ENCODE results near the gene ZBTB44.
"Not testable (repeated sequence)": the region's sequence is repeated elsewhere in the genome, so short reads cannot be mapped to it uniquely, and the experiment has no call there.

The ZBTB44 gene

DNA sequence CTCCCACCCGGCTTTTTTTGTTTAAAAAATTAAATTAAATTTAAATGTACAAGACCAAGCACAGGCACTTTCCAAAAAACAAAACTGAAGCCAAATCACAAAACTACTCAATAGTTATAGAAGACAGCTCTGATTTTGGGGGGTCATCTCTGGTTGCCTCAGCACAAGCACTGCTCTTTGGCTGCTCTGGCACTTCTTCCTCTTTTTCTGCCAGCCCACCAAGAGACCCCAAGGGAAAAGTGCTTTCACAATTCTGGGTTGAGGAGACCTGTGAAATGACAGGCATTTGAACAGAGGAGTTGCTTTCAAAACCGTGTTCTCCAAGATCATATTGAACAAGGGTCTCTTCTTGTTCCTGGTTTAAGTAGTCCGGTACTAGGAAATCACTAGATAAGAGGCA lies 80.8 kb downstream of the ZBTB44 start:
- H3K27me3 ChIP-seq (ENCODE audit: control insufficient read depth in 1 of 2, insufficient read depth in 1 of 2, low read length in 2 of 2); H2BK12ac ChIP-seq (ENCODE audit: low read length in 2 of 2); H3K14ac ChIP-seq (ENCODE audit: low read length in 2 of 2); H2AK5ac ChIP-seq (ENCODE audit: low read length, severe bottlenecking); H3K4me3 ChIP-seq (ENCODE audit: insufficient read depth in 1 of 2, low read depth in 1 of 2, low read length in 2 of 2); H3K79me1 ChIP-seq (replicated peaks; ENCODE audit: low read length, poor library complexity, severe bottlenecking); H3K9me3 ChIP-seq (ENCODE audit: control insufficient read depth, low read length); H3K4ac ChIP-seq (ENCODE audit: low read depth in 1 of 2, low read length in 2 of 2); H4K8ac ChIP-seq (ENCODE audit: low read length); DNase-seq; H3K18ac ChIP-seq (ENCODE audit: low read depth in 1 of 2, low read length in 2 of 2); H2BK15ac ChIP-seq (ENCODE audit: low read depth, poor library complexity, severe bottlenecking); H3K9ac ChIP-seq (ENCODE audit: low read length); H3K4me2 ChIP-seq (ENCODE audit: low read length, poor library complexity, severe bottlenecking); H4K91ac ChIP-seq (ENCODE audit: low read length); H3K27ac ChIP-seq (ENCODE audit: low read length, poor library complexity, severe bottlenecking); H2AFZ ChIP-seq (ENCODE audit: low read depth, low read length); H3K23ac ChIP-seq (ENCODE audit: low read length in 2 of 2); H3K4me1 ChIP-seq (ENCODE audit: control insufficient read depth, insufficient read depth, low read depth, low read length); H2BK5ac ChIP-seq (ENCODE audit: low read depth, low read length, poor library complexity, severe bottlenecking); H2BK120ac ChIP-seq (ENCODE audit: low read depth, low read length): not testable (repeated sequence)
- no CpG with 5 or more reads among the region's 3 CpGs for WGBS
- peaks cover 13 to 56% of the 10 kb centered on the region in 2 experiments for H3K36me3 ChIP-seq (ENCODE audit: control insufficient read depth in 1 of 2, insufficient read depth in 2 of 2, low read depth in 1 of 2, low read length in 2 of 2)

DNA sequence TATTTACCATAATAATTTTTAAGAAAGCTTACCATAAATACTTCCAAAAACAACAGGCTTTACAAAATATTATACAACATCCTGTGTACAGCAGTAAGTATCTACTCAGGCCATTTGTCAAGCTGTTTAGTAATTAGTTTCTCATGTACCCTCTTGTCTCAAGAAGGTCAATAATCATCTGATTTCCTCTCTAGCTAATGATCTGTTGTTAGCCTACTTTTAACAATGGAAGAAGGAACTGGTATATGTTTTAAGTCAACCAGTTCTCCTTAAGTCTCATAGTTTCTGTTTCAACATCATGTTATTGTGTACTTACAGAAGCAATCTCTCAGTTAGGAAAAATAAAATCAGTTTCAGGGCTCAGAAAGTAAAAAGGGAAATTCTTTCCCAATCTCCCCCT lies 81.2 kb downstream of the ZBTB44 start:
- H3K4ac ChIP-seq (ENCODE audit: low read depth in 1 of 2, low read length in 2 of 2); H3K9me3 ChIP-seq (ENCODE audit: control insufficient read depth, low read length); H3K79me1 ChIP-seq (replicated peaks; ENCODE audit: low read length, poor library complexity, severe bottlenecking); H3K27ac ChIP-seq (ENCODE audit: low read length, poor library complexity, severe bottlenecking); H3K14ac ChIP-seq (ENCODE audit: low read length in 2 of 2); DNase-seq; H2BK15ac ChIP-seq (ENCODE audit: low read depth, poor library complexity, severe bottlenecking); H3K4me1 ChIP-seq (ENCODE audit: control insufficient read depth, insufficient read depth, low read depth, low read length); H3K27me3 ChIP-seq (ENCODE audit: control insufficient read depth in 1 of 2, insufficient read depth in 1 of 2, low read length in 2 of 2); H3K4me2 ChIP-seq (ENCODE audit: low read length, poor library complexity, severe bottlenecking); H3K9ac ChIP-seq (ENCODE audit: low read length); H3K4me3 ChIP-seq (ENCODE audit: insufficient read depth in 1 of 2, low read depth in 1 of 2, low read length in 2 of 2); H2BK5ac ChIP-seq (ENCODE audit: low read depth, low read length, poor library complexity, severe bottlenecking); H2AFZ ChIP-seq (ENCODE audit: low read depth, low read length); H2AK5ac ChIP-seq (ENCODE audit: low read length, severe bottlenecking); H4K8ac ChIP-seq (ENCODE audit: low read length); H2BK120ac ChIP-seq (ENCODE audit: low read depth, low read length); H3K23ac ChIP-seq (ENCODE audit: low read length in 2 of 2); H3K18ac ChIP-seq (ENCODE audit: low read depth in 1 of 2, low read length in 2 of 2); H4K91ac ChIP-seq (ENCODE audit: low read length); H2BK12ac ChIP-seq (ENCODE audit: low read length in 2 of 2): not testable (repeated sequence)
- H3K36me3 ChIP-seq (ENCODE audit: control insufficient read depth in 1 of 2, insufficient read depth in 2 of 2, low read depth in 1 of 2, low read length in 2 of 2), result peaks cover 13 to 53% of the 10 kb centered on the region in 2 experiments

DNA sequence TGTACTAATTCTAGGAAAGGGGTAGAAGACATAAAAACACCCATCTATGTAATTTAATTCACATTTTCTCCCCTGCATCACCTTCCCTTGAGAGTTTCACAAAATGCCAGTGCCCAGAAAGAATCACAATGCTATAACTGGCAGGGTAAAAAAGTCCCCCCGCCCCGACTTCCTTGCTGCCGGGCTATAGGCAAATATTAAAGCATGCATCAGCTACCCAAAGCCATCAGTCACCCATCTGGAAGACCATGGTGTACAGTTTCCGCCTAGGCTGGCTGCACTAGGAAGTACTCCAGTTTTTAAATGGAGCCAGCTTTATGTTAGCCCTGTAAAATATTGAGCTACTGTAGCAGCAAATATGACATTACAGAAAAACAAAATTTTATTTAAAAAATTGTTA lies 87.3 kb downstream of the ZBTB44 start:
- H3K36me3 ChIP-seq (ENCODE audit: control insufficient read depth in 1 of 2, insufficient read depth in 2 of 2, low read depth in 1 of 2, low read length in 2 of 2), result peaks cover 2 to 9% of the 10 kb centered on the region in 2 experiments
- H3K9ac ChIP-seq (ENCODE audit: low read length), result no peak overlapping the region
- H2AK5ac ChIP-seq (ENCODE audit: low read length, severe bottlenecking), result no peak overlapping the region
- no peak overlapping the region for H3K14ac ChIP-seq (ENCODE audit: low read length in 2 of 2)
- WGBS, result 98% methylated on average over 3 of the region's 4 CpGs
- no peak overlapping the region for H3K18ac ChIP-seq (ENCODE audit: low read depth in 1 of 2, low read length in 2 of 2)
- H3K4ac ChIP-seq (ENCODE audit: low read depth in 1 of 2, low read length in 2 of 2), result no peak overlapping the region
- H2BK15ac ChIP-seq (ENCODE audit: low read depth, poor library complexity, severe bottlenecking), result no peak overlapping the region
- H2BK120ac ChIP-seq (ENCODE audit: low read depth, low read length), result no peak overlapping the region
- H4K8ac ChIP-seq (ENCODE audit: low read length), result no peak overlapping the region
- no peaks in the 10 kb centered on the region for H3K79me1 ChIP-seq (replicated peaks; ENCODE audit: low read length, poor library complexity, severe bottlenecking)
- H4K91ac ChIP-seq (ENCODE audit: low read length), result no peak overlapping the region
- no peak overlapping the region for H3K4me2 ChIP-seq (ENCODE audit: low read length, poor library complexity, severe bottlenecking)
- H3K27me3 ChIP-seq (ENCODE audit: control insufficient read depth in 1 of 2, insufficient read depth in 1 of 2, low read length in 2 of 2), result peaks cover 0 to 3% of the 10 kb centered on the region in 2 experiments
- no peak overlapping the region for H2BK5ac ChIP-seq (ENCODE audit: low read depth, low read length, poor library complexity, severe bottlenecking)
- H3K23ac ChIP-seq (ENCODE audit: low read length in 2 of 2), result no peak overlapping the region
- H3K4me1 ChIP-seq (ENCODE audit: control insufficient read depth, insufficient read depth, low read depth, low read length), result no peaks in the 10 kb centered on the region
- no peak overlapping the region for H3K27ac ChIP-seq (ENCODE audit: low read length, poor library complexity, severe bottlenecking)
- H2BK12ac ChIP-seq (ENCODE audit: low read length in 2 of 2), result no peak overlapping the region
- no peak for DNase-seq
- no peak overlapping the region for H2AFZ ChIP-seq (ENCODE audit: low read depth, low read length)
- H3K9me3 ChIP-seq (ENCODE audit: control insufficient read depth, low read length), result no peaks in the 10 kb centered on the region
- H3K4me3 ChIP-seq (ENCODE audit: insufficient read depth in 1 of 2, low read depth in 1 of 2, low read length in 2 of 2), result no peak overlapping the region

DNA sequence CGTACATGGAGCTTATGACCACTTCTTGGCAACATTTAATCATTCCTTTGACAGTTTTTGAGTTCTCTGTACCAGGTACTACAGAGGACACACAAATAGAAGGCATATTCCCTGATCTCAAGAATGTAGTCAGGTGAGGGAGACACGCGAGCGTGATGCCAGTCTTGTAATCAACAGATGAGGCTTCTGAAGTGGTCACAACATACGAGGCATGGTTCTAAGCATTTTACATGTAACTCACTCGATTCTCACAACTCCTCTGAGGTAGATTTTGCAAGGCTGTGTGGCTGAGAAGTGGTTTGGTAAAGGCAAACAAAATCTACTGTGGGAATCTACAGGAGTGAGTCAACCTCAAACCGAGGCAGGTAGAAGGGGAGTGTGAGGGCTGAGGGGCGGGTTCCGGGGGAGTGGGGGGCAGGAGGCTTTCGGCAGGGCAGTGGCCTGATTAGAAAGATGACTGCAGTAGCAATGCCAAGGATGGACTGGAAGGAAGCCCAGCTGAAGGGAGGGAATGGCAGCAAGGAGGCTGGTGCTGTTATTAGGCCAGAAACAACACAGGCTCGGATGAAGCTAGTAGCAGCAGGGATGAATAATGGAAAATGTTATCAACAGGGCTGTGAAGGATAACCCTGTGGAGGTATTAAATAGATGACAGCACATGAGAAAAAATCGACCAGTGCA lies 91.3 kb downstream of the ZBTB44 start:
- H2BK5ac ChIP-seq (ENCODE audit: low read depth, low read length, poor library complexity, severe bottlenecking), result no peak overlapping the region
- no peak overlapping the region for H3K23ac ChIP-seq (ENCODE audit: low read length in 2 of 2)
- H4K8ac ChIP-seq (ENCODE audit: low read length), result no peak overlapping the region
- H3K79me1 ChIP-seq (replicated peaks; ENCODE audit: low read length, poor library complexity, severe bottlenecking), result no peaks in the 10 kb centered on the region
- no peak for DNase-seq
- no peak overlapping the region for H3K27ac ChIP-seq (ENCODE audit: low read length, poor library complexity, severe bottlenecking)
- H3K36me3 ChIP-seq (ENCODE audit: control insufficient read depth in 1 of 2, insufficient read depth in 2 of 2, low read depth in 1 of 2, low read length in 2 of 2), result peaks cover 0 to 2% of the 10 kb centered on the region in 2 experiments
- no peak overlapping the region for H2AFZ ChIP-seq (ENCODE audit: low read depth, low read length)
- no peak overlapping the region for H3K9ac ChIP-seq (ENCODE audit: low read length)
- H2BK120ac ChIP-seq (ENCODE audit: low read depth, low read length), result no peak overlapping the region
- no peak overlapping the region for H2BK12ac ChIP-seq (ENCODE audit: low read length in 2 of 2)
- 93% methylated on average over 12 of the region's 12 CpGs for WGBS
- H2BK15ac ChIP-seq (ENCODE audit: low read depth, poor library complexity, severe bottlenecking), result no peak overlapping the region
- H3K27me3 ChIP-seq (ENCODE audit: control insufficient read depth in 1 of 2, insufficient read depth in 1 of 2, low read length in 2 of 2), result peaks cover 14 to 15% of the 10 kb centered on the region in 2 experiments
- H3K14ac ChIP-seq (ENCODE audit: low read length in 2 of 2), result no peak overlapping the region
- H3K9me3 ChIP-seq (ENCODE audit: control insufficient read depth, low read length), result no peaks in the 10 kb centered on the region
- H3K18ac ChIP-seq (ENCODE audit: low read depth in 1 of 2, low read length in 2 of 2), result no peak overlapping the region
- no peak overlapping the region for H3K4me3 ChIP-seq (ENCODE audit: insufficient read depth in 1 of 2, low read depth in 1 of 2, low read length in 2 of 2)
- no peaks in the 10 kb centered on the region for H3K4me1 ChIP-seq (ENCODE audit: control insufficient read depth, insufficient read depth, low read depth, low read length)
- H3K4ac ChIP-seq (ENCODE audit: low read depth in 1 of 2, low read length in 2 of 2), result no peak overlapping the region
- no peak overlapping the region for H2AK5ac ChIP-seq (ENCODE audit: low read length, severe bottlenecking)
- no peak overlapping the region for H4K91ac ChIP-seq (ENCODE audit: low read length)
- H3K4me2 ChIP-seq (ENCODE audit: low read length, poor library complexity, severe bottlenecking), result no peak overlapping the region

All from mesenchymal stem cell (in vitro differentiated cells and primary cell).